Stimulated activated CD4-positive, alpha-beta T cell treated with anti-CD3 and anti-CD28 coated beads, Interleukin-12 subunit alpha, Interleukin-12 subunit beta, amount 100 ng/mL, for 24 hours (primary cell): ENCODE measurements around the gene TOR1AIP1.
"Not testable (repeated sequence)": the region's sequence is repeated elsewhere in the genome, so short reads cannot be mapped to it uniquely, and the experiment has no call there.

Experiments used
- DNase-seq, 2 experiments: peaks; one replicate each; pipeline ENCODE4 v3.0.0-alpha.2; 2020; ENCODE audit warnings: low read depth in 2 of 2

Gene TOR1AIP1

GRCh38 chr1:179882253-179883039, at the start of gene TOR1AIP1:
Gene TOR1AIP1, plus strand, starts transcription at chr1:179882285. Its CDS starts 218 bp downstream, at chr1:179882503.
- peak; percentile 91 to 96 for DNase-seq

GRCh38 chr1:179836686-179837445, 45.2 kb upstream of the TOR1AIP1 start:
- not testable (repeated sequence) for DNase-seq

GRCh38 chr1:179840107-179840506, 42.0 kb upstream of the TOR1AIP1 start:
- no peak for DNase-seq

- no peak for DNase-seq
Measured at GRCh38 chr1:179848233-179848632, 33.9 kb upstream of the TOR1AIP1 start.

- no peak for DNase-seq
Measured at GRCh38 chr1:179853102-179853501, 29.0 kb upstream of the TOR1AIP1 start.

GRCh38 chr1:179855831-179856230, 26.3 kb upstream of the TOR1AIP1 start:
- DNase-seq: not testable (repeated sequence)

- no peak for DNase-seq
Measured at GRCh38 chr1:179856296-179856695, 25.8 kb upstream of the TOR1AIP1 start.

- DNase-seq: no peak
Measured at GRCh38 chr1:179857009-179857408, 25.1 kb upstream of the TOR1AIP1 start.

- DNase-seq: no peak
Measured at GRCh38 chr1:179860652-179861051, 21.4 kb upstream of the TOR1AIP1 start.

- no peak for DNase-seq
Measured at GRCh38 chr1:179865377-179865776, 16.7 kb upstream of the TOR1AIP1 start.

- no peak for DNase-seq
Measured at GRCh38 chr1:179866616-179867015, 15.5 kb upstream of the TOR1AIP1 start.

- peak; percentile 3 to 22 for DNase-seq
Measured at GRCh38 chr1:179867493-179868330, 14.4 kb upstream of the TOR1AIP1 start.

- no peak for DNase-seq
Measured at GRCh38 chr1:179870870-179871269, 11.2 kb upstream of the TOR1AIP1 start.

GRCh38 chr1:179871940-179872339, 10.1 kb upstream of the TOR1AIP1 start:
- DNase-seq: no peak

GRCh38 chr1:179872558-179872957, 9.5 kb upstream of the TOR1AIP1 start:
- DNase-seq: no peak

- DNase-seq: no peak
Measured at GRCh38 chr1:179873438-179873851, 8.6 kb upstream of the TOR1AIP1 start.

GRCh38 chr1:179875596-179876299, 6.3 kb upstream of the TOR1AIP1 start:
- DNase-seq: no peak

GRCh38 chr1:179876300-179876715, 5.8 kb upstream of the TOR1AIP1 start:
- DNase-seq: no peak

GRCh38 chr1:179877586-179878265, 4.4 kb upstream of the TOR1AIP1 start, which contains the start of gene TOR1AIP2:
Gene TOR1AIP2, minus strand, starts transcription at chr1:179877803. Its CDS starts 25,138 bp downstream, at chr1:179852665.
- DNase-seq: peak; percentile 75 to 88

GRCh38 chr1:179879797-179880196, 2.3 kb upstream of the TOR1AIP1 start:
- no peak for DNase-seq
